Measurements from ENCODE around the gene TMEM143.

Gene TMEM143

DNA sequence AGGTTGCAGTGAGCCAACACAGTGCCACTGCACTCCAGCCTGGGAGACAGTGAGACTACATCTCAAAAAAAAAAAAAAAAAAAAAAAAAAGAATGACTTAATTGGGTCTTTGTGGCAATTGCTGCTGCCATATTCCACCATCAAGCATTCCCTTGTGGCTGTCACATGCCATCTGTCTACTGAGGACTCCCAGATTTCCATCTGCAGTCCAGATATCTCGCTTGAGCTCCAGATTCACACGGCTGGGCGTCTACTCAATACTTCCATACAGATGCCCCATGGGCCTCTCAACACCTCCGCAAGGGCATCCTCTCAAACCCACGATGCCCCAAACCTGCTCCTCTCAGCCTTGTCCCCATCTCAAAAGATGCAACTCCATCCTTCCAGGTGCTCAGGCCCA lies 12.9 kb downstream of the TMEM143 start:
- Mint-ChIP-seq H3K9me3 (no peaks in the 10 kb centered on the region), H3K4me1 (peaks cover 4% of the 10 kb centered on the region), H3K4me3 (no peak overlapping the region), H3K27me3 (no peaks in the 10 kb centered on the region), H3K27ac (no peak overlapping the region), H3K36me3 (no peaks in the 10 kb centered on the region)

DNA sequence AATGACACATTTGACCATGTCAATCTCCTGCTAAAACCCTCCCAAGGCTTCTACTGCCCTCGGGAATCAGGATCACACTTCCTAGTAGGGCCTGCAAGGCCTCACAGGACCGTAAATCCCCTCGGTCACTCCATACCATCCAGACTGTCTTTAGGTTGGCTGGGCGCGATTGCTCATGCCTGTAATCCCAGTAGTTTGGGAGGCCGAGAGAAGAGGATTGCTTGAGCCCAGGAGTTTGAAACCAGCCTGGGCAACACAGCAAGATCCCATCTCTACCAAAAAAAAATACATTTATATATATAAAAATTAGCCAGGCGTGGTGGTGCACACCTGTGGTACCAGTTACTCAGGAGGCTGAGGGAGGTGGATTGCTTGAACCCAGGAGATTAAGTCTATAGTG lies 15.0 kb downstream of the TMEM143 start:
- Mint-ChIP-seq H3K27ac (no peak overlapping the region), H3K4me1 (peaks cover 4% of the 10 kb centered on the region), H3K9me3 (no peaks in the 10 kb centered on the region), H3K27me3 (no peaks in the 10 kb centered on the region), H3K4me3 (no peak overlapping the region), H3K36me3 (no peaks in the 10 kb centered on the region)

DNA sequence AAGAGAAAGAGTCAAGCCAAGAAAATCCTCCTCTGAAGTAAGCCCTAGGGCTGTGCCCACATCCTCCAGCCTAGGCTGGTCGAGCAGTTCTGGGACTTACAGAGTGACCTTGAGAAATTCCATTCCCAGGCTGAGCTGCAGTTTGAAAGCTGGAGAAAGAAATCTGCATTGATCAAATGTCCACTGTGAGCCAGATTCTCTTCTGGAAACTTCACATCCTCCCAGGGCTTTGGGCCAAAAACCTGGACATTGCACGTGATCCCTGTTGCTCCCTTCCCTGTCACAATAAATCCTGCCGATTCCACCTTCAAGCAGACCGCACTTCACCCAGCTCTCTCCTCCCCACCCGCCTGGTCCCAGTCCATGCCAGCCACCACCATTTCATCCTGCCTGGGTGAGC lies 15.7 kb downstream of the TMEM143 start:
- Mint-ChIP-seq H3K27me3 (no peaks in the 10 kb centered on the region), H3K4me3 (no peak overlapping the region), H3K27ac (no peak overlapping the region), H3K4me1 (peaks cover 4% of the 10 kb centered on the region), H3K36me3 (peaks cover 3% of the 10 kb centered on the region), H3K9me3 (no peaks in the 10 kb centered on the region)

DNA sequence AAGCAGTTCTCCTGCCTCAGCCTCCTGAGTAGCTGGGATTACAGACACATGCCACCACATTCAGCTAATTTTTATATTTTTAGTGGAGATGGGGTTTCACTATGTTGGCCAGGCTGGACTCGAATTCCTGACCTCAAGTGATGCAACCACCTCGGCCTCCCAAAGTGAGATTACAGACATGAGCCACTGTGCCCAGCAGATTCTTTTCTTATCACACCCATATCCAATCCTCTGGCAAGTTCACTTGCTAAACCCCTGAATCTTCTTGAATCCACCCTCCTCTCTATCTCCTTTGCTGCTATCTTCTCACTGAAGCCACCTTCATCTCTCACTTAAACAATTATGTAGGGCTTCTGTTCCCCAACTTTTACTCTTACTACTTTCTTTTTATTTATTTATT lies 17.5 kb downstream of the TMEM143 start:
- H3K4me3 Mint-ChIP-seq = no peak overlapping the region
- H3K36me3 Mint-ChIP-seq = peaks cover 3% of the 10 kb centered on the region
- H3K9me3 Mint-ChIP-seq = no peaks in the 10 kb centered on the region
- H3K4me1 Mint-ChIP-seq = peaks cover 2% of the 10 kb centered on the region
- H3K27me3 Mint-ChIP-seq = no peaks in the 10 kb centered on the region
- no peak overlapping the region for H3K27ac Mint-ChIP-seq

DNA sequence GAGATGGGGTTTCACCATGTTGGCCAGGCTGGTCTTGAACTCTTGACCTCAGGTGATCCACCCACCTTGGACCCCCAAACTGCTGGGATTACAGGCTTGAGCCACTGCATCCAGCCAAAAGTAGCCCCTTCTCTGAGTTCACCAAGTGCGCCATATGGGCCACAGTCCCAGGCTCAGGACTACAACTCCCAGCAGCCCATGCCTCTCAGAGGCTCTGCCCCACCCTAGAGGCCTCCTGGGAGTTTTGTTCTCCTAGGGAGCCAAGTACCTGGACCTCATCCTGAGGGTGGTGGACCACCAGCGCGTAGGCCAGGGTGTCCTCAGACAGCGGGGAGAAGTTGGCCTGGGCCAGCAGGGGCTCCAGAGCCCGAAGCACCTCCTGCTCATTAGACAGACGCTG lies 18.8 kb downstream of the TMEM143 start:
- H3K27ac Mint-ChIP-seq = no peak overlapping the region
- H3K36me3 Mint-ChIP-seq = peaks cover 3% of the 10 kb centered on the region
- no peaks in the 10 kb centered on the region for H3K27me3 Mint-ChIP-seq
- no peaks in the 10 kb centered on the region for H3K4me1 Mint-ChIP-seq
- H3K9me3 Mint-ChIP-seq = no peaks in the 10 kb centered on the region
- H3K4me3 Mint-ChIP-seq = no peak overlapping the region

DNA sequence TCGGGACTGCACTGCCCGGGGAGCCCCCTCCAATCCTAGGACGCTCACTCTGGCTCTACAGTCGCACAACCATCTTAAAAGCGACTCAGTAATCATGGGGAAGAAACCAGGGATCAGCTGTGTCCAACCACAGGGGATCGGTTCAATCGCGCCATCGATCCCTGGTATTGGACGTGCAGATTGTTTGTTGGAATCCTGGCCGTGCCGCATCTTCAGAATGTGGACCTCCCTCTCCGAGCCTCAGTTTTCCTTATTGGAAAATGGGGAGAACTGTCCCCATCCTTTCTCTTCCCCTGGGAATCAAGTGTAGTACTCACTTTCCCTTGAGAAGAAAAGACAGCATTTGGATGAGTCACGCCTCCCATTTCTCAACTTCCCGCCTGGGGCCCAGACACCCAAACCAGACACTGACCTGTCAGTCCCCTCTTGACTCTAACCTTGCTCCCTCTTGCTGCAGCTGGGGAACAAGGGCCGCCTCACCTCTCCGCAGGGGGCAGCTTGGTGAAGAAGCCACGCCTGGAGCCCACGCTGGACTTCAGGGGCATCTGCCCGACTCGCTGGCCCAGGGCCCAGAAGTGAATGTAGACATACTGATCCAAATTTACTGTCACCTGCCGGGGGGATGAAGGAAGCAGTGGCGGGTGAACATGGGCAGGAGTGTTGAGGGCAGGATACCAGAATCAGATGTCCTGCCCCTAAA lies 20.7 kb downstream of the TMEM143 start:
- Mint-ChIP-seq H3K4me3 (no peak overlapping the region), H3K27ac (no peak overlapping the region), H3K4me1 (no peaks in the 10 kb centered on the region), H3K9me3 (no peaks in the 10 kb centered on the region), H3K36me3 (peaks cover 3% of the 10 kb centered on the region), H3K27me3 (no peaks in the 10 kb centered on the region)

DNA sequence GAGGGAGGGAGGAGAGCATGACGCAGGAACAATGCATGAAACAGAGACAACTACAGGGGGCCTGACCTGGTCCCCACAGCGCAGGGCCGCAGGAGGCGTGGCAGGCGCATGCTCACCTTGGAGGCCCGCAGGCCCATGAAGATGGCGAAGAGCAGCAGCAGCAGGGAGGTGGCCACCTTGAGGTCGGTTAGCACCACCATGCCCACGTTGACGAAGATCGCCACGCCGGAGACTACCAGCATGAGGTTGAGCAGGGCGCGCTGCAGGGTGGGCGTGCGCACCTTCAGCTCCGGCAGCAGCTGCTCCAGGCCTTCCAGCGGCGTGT lies 21.4 kb downstream of the TMEM143 start:
- no peaks in the 10 kb centered on the region for H3K4me1 Mint-ChIP-seq
- peaks cover 3% of the 10 kb centered on the region for H3K36me3 Mint-ChIP-seq
- H3K9me3 Mint-ChIP-seq = no peaks in the 10 kb centered on the region
- no peak overlapping the region for H3K4me3 Mint-ChIP-seq
- no peaks in the 10 kb centered on the region for H3K27me3 Mint-ChIP-seq
- no peak overlapping the region for H3K27ac Mint-ChIP-seq

DNA sequence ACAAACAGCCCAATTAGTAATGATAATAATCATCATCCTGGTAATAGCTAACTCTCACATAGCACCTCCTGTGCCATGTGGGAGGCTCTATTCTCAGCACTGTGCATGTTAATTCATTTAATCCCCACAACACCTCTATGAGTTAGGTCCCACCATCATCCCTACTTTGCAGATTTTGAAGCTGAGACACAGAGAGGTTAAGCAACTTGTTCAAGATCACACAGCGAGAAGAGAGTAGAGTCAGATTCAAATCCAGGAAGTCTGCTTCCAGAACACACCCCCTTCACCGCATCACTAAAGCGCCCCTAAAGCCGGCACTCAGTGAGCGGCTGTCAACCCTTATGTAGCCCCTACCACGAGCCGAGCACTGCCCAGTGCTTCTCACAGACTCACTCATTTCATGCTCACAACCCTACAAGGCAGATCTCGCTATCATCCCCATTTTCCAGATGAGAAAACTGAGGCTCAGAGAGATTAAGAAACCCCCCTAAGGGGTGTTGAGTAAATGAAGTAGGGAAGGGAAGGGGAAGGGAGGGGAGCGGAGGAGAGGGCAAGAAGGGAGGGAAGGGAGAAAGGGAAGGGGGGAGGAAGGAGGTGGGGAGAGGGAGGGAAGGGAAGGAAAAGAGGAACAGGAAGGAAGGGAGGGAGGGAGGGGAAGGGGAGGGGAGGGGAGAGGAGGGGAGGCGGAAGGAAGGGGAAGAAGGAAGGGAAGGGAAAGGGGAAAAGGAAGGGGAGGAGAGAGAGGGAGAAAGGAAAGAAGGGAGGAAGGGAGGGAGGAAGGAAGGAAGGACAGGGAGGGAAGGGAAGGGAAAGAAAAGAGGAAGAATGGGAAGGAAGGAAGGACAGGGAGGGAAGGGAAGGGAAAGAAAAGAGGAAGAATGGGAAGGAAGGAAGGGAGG lies 22.0 kb downstream of the TMEM143 start:
- H3K9me3 Mint-ChIP-seq = no peaks in the 10 kb centered on the region
- no peaks in the 10 kb centered on the region for H3K27me3 Mint-ChIP-seq
- H3K4me1 Mint-ChIP-seq = no peaks in the 10 kb centered on the region
- no peak overlapping the region for H3K27ac Mint-ChIP-seq
- H3K36me3 Mint-ChIP-seq = peaks cover 3% of the 10 kb centered on the region
- H3K4me3 Mint-ChIP-seq = no peak overlapping the region

DNA sequence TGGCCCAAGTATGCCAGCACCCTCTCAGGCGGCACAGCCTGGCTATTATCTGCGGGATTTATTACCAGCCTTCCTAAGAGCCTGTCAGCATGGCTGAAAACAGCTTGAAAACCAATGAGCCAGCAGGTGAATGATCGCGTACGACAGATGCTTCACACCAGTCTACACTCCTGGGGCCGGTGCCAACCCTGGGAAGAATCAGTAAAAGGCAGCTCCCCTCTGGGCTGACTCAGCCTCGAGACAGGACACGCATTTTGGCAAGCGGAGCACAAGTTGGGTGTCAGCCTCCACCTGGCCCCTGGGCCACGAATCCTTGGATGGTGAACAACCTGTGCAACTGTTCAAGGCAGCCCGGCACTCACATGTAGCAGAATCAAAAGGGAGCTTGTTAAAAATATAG lies 22.7 kb downstream of the TMEM143 start:
- no peak overlapping the region for H3K27ac Mint-ChIP-seq
- H3K36me3 Mint-ChIP-seq = peaks cover 3% of the 10 kb centered on the region
- H3K4me1 Mint-ChIP-seq = no peaks in the 10 kb centered on the region
- H3K9me3 Mint-ChIP-seq = no peaks in the 10 kb centered on the region
- H3K27me3 Mint-ChIP-seq = no peaks in the 10 kb centered on the region
- no peak overlapping the region for H3K4me3 Mint-ChIP-seq

DNA sequence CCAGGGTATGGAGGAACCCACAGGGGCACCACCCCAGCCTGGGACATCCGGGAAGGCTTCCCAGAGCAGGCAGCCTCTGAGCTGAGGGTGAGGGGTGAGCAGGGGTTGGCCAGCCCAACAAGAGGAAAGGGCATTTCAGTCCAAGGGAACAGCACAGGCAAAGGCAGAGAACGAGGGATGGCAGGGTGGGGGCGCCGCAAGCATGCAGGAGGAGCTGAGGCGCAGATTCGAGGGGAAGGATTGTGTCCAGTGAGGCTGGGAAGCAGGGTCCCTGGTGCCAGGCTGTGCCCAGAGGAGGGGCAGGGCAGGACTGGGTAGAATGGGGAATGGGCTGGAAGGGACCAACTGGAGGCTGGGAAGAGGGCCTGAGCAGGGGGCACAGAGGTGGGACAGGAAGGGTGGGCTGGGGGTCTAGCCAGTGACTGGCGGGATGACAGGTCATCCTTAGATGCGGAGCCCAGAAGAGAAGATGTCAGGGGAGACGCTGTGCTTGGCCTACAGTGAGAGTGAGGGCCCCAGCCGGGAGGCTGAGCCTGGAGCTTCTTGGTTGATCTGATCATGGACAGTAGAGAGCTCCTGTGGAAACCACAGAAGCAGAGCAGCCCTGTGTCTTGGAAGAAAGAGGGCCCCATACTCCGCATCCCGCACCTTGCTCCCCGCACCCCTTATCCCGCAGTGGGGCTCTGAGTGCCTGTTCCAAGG lies 24.8 kb downstream of the TMEM143 start:
- H3K4me1 Mint-ChIP-seq = peaks cover 10% of the 10 kb centered on the region
- no peaks in the 10 kb centered on the region for H3K9me3 Mint-ChIP-seq
- H3K4me3 Mint-ChIP-seq = no peak overlapping the region
- H3K27ac Mint-ChIP-seq = no peak overlapping the region
- no peaks in the 10 kb centered on the region for H3K27me3 Mint-ChIP-seq
- H3K36me3 Mint-ChIP-seq = peaks cover 3% of the 10 kb centered on the region

DNA sequence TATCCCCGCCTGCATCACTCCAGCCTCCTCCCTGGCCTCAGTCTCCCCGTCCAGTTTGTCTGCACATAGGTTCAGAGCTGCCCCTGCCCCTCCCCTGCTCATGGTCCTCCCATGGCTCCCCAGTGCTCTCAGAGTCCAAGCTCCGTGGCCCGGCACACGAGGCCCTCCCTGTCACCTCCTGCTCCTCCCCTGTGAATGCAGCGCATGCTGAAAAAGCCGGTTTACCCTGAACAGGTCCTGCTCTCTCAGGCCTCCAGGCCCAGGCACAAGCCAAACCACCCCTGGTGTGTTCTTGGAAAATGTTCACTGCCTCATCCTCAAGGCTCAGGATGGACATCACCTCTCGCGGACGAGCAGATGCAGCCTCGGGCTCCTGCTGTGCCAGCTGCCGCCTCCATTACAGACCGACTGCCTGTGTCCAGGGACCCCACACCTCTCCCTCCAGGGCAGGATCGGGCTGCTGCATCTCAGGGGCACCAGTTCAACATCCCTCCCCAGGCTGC lies 25.4 kb downstream of the TMEM143 start:
- Mint-ChIP-seq H3K27ac (no peak overlapping the region), H3K36me3 (no peaks in the 10 kb centered on the region), H3K27me3 (no peaks in the 10 kb centered on the region), H3K4me3 (no peak overlapping the region), H3K4me1 (peaks cover 14% of the 10 kb centered on the region), H3K9me3 (no peaks in the 10 kb centered on the region)

DNA sequence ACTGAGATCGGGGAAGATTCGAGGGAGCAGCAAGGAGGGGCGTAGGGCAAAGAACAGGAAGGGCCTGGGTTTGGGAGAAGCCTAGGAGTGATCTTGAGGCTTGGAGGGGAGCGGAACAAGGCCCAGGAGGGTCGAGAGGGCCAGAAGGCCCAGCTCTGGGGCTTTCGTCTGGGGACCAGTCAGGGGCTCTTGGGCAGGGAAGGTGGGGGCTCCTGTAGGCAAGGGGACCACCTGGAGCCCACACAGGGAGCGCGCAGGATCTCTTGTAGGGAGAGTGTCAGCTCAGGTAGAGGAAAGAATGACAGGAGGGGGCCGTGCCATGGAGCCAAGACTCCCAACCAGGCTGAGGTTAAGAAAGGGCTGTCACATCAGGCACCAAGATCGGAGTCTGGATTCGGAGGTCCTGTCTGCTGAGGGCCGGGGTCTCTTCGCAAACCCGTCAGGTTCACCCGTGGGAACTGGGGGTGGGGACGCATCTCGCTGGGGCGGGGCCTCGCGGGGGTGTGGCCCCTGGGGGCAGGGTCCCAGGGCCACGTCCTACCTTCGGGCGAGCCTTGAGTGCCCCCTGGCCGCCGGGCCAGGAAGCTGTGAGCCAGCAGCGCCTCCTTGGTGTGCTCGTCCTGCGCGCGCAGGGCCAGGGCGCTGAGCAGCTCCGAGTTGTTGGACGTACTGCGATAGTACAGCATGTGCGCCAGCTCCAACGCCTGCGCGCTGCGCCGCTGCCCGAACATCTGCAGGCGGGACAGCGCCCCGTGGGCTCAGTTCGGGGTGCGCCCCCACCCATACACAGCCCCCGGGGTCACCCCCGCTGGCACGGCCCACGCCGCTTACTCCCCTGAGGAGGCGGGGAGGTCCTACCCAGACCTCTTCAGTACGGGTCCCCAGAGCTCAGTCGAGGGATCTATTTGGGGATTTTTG lies 30.0 kb downstream of the TMEM143 start:
- Mint-ChIP-seq H3K27ac (peak overlapping the region; percentile 95), H3K9me3 (no peaks in the 10 kb centered on the region), H3K4me1 (peaks cover 58% of the 10 kb centered on the region), H3K36me3 (peaks cover 7% of the 10 kb centered on the region), H3K4me3 (peak overlapping the region; percentile 94), H3K27me3 (no peaks in the 10 kb centered on the region)

DNA sequence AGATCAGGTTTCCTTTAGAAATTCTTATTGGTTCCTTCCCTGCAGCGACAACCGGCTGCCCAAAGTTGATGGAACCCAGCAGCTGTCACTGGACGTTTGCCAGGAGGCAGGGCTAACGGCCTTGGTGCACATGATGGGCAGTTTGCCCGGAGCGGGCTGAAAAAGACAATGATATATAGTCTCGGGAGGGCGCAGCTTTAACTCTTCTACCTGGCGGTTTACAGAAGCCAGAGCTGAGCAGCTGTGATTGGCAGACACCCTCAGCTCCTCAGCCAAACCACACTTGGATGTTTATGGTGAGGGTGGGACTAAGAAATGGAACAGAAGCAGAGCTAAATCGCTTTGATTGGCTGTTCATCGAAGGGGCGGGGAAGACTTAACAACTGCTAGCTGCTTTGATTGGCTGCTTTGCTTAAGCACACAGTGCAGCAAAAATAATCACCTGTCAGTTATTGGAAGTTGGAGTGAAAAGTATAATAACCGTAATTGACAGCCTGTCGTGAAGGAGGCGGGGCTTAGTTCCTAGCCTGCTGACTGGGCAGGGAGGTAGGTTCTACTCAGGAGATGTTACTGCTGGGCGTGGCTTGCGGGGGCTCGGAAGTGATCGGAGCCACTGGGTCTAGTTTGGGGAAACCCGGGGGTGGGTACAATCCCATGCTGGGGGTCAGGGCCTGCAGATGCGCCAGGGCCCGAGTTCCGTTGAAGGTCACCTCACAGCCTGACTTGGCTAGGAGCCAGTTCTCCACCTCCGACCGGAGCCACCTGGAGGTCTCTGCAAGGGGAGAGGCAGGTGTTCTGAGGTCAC lies 30.9 kb downstream of the TMEM143 start:
- H3K4me1 Mint-ChIP-seq = peaks cover 63% of the 10 kb centered on the region
- H3K27ac Mint-ChIP-seq = peak overlapping the region; percentile 95
- H3K4me3 Mint-ChIP-seq = peak overlapping the region; percentile 94
- H3K27me3 Mint-ChIP-seq = no peaks in the 10 kb centered on the region
- no peaks in the 10 kb centered on the region for H3K9me3 Mint-ChIP-seq
- H3K36me3 Mint-ChIP-seq = peaks cover 9% of the 10 kb centered on the region

DNA sequence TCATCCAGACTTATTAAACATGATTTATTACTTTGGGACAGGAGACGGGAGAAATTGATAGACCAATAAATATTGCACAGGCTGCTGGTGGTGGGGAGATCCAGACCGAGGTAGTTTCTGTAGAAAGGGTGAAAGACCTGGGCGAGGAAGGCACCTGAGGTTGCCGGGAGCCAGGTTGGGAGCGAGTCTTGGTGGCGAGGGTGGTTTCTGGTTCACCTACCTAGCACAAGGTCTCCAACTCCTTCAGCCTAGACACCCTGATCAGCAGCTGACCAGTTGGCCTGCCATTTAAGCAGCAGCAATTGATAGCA lies 31.4 kb downstream of the TMEM143 start:
- H3K27ac Mint-ChIP-seq = peak overlapping the region; percentile 73
- peak overlapping the region; percentile 94 for H3K4me3 Mint-ChIP-seq
- H3K36me3 Mint-ChIP-seq = peaks cover 9% of the 10 kb centered on the region
- no peaks in the 10 kb centered on the region for H3K9me3 Mint-ChIP-seq
- H3K4me1 Mint-ChIP-seq = peaks cover 68% of the 10 kb centered on the region
- H3K27me3 Mint-ChIP-seq = no peaks in the 10 kb centered on the region
